ENCODE measurements around the gene PEMT. TPM values are rescaled to one million over a fixed set of nuclear protein-coding genes. Genes with fewer than 3 reads are reported as not detected.

PEMT gene
- total and polyA plus RNA-seq, 2 donors (not counting 1 experiment from before 2014, with no cell fraction given), result 10.7 to 20.3 TPM

DNA sequence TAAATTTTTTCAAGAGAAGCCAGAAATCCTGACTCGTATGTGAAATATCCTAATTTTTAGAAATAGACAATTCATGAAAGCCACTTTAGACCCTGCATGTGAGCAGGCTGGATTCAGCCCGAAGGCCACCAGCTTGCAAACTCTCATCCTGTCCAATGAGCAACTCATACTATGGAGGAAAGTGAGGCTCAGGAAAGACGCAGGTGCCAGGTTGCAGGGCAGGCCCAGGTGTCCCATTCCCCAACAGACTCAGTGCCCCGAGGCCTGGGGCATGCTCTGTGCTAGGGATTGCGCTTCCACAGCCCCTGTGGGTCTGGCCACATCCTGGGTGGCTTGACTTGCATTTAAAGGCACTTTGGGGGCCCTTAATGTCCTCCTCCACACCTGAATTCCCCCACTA is 78.6 kb downstream of the PEMT start:
- H3K9me3 ChIP-seq (ENCODE audit: control extremely low read depth in 1 of 3, control insufficient read depth in 2 of 3, insufficient read depth in 1 of 3, low read length in 2 of 3), result no peaks in the 10 kb centered on the region
- 84% methylated on average over 3 of the region's 5 CpGs for WGBS (ENCODE audit: insufficient coverage)
- H2AFZ ChIP-seq (ENCODE audit: insufficient read depth, low read depth, low read length, poor library complexity, severe bottlenecking), result no peak overlapping the region
- no peak for DNase-seq
- no peak overlapping the region for H3K27ac Mint-ChIP-seq
- no peak overlapping the region for H3K4me2 ChIP-seq (replicated peaks; ENCODE audit: low read depth, low read length, poor library complexity, severe bottlenecking)
- no peak overlapping the region for H3K9ac ChIP-seq (ENCODE audit: low read length)
- no peak overlapping the region for H3K4me3 Mint-ChIP-seq
- no peaks in the 10 kb centered on the region for H3K79me2 ChIP-seq (ENCODE audit: control insufficient read depth, insufficient read depth, low read length)
- H3K4me1 Mint-ChIP-seq, result no peaks in the 10 kb centered on the region
- intact Hi-C loops (cut with micrococcal nuclease), result no loop called here
- no peak for ATAC-seq (ENCODE audit: low read depth)
- no peaks in the 10 kb centered on the region for H3K27me3 Mint-ChIP-seq
- H4K20me1 ChIP-seq (ENCODE audit: control insufficient read depth, insufficient read depth, low read length, poor library complexity, severe bottlenecking), result no peaks in the 10 kb centered on the region
- no peak overlapping the region for H3K27ac ChIP-seq (ENCODE audit: low read length in 2 of 2)
- no peaks in the 10 kb centered on the region for H3K36me3 ChIP-seq (replicated peaks in 1 of 2; ENCODE audit: control extremely low read depth in 1 of 2, control insufficient read depth in 1 of 2, extremely low read depth in 1 of 2, insufficient read depth in 2 of 2, low read length in 1 of 2)
- POLR2A ChIA-PET, result no interaction called here
- TF ChIP-seq CTCF (IDR thresholded peaks at IDR 0.05) (no peak), EZH2 (IDR thresholded peaks at IDR 0.05; ENCODE audit: borderline replicate concordance, insufficient read depth, low read depth, low read length, poor library complexity, severe bottlenecking) (no peak)
- CTCF ChIA-PET, result no interaction called here
- H3K4me3 ChIP-seq (ENCODE audit: control extremely low read depth in 1 of 5, extremely low read depth in 1 of 5, insufficient read depth in 1 of 5, low read depth in 2 of 5, low read length in 4 of 5), result no peak overlapping the region
- H3K27me3 ChIP-seq (replicated peaks in 1 of 4; ENCODE audit: control extremely low read depth in 1 of 4, control insufficient read depth in 3 of 4, insufficient read depth in 4 of 4, low read length in 3 of 4), result no peaks in the 10 kb centered on the region
- H3K4me1 ChIP-seq (ENCODE audit: control insufficient read depth in 2 of 2, insufficient read depth in 2 of 2, low read length in 2 of 2), result no peaks in the 10 kb centered on the region
- no peaks in the 10 kb centered on the region for H3K9me3 Mint-ChIP-seq (ENCODE audit: insufficient read depth)

- H3K27ac Mint-ChIP-seq, result no peak overlapping the region
- 65% methylated on average over 26 of the region's 29 CpGs for WGBS (ENCODE audit: insufficient coverage)
- Histone ChIP-seq H3K79me2 (ENCODE audit: control insufficient read depth, insufficient read depth, low read length) (no peaks in the 10 kb centered on the region), H4K20me1 (ENCODE audit: control insufficient read depth, insufficient read depth, low read length, poor library complexity, severe bottlenecking) (no peaks in the 10 kb centered on the region), H2AFZ (ENCODE audit: insufficient read depth, low read depth, low read length, poor library complexity, severe bottlenecking) (no peak overlapping the region), H3K9ac (ENCODE audit: low read length) (no peak overlapping the region), H3K9me3 (ENCODE audit: control extremely low read depth in 1 of 3, control insufficient read depth in 2 of 3, insufficient read depth in 1 of 3, low read length in 2 of 3) (no peaks in the 10 kb centered on the region), H3K4me1 (ENCODE audit: control insufficient read depth in 2 of 2, insufficient read depth in 2 of 2, low read length in 2 of 2) (no peaks in the 10 kb centered on the region), H3K27ac (ENCODE audit: low read length in 2 of 2) (no peak overlapping the region), H3K36me3 (replicated peaks in 1 of 2; ENCODE audit: control extremely low read depth in 1 of 2, control insufficient read depth in 1 of 2, extremely low read depth in 1 of 2, insufficient read depth in 2 of 2, low read length in 1 of 2) (no peaks in the 10 kb centered on the region), H3K4me3 (ENCODE audit: control extremely low read depth in 1 of 5, extremely low read depth in 1 of 5, insufficient read depth in 1 of 5, low read depth in 2 of 5, low read length in 4 of 5) (no peak overlapping the region), H3K4me2 (replicated peaks; ENCODE audit: low read depth, low read length, poor library complexity, severe bottlenecking) (no peak overlapping the region), H3K27me3 (replicated peaks in 1 of 4; ENCODE audit: control extremely low read depth in 1 of 4, control insufficient read depth in 3 of 4, insufficient read depth in 4 of 4, low read length in 3 of 4) (no peaks in the 10 kb centered on the region)
- TF ChIP-seq CTCF (IDR thresholded peaks at IDR 0.05) (no peak), EZH2 (IDR thresholded peaks at IDR 0.05; ENCODE audit: borderline replicate concordance, insufficient read depth, low read depth, low read length, poor library complexity, severe bottlenecking) (no peak)
- ChIA-PET POLR2A (no interaction called here), CTCF (no interaction called here)
- intact Hi-C loops (cut with micrococcal nuclease), result no loop called here
- H3K27me3 Mint-ChIP-seq, result no peaks in the 10 kb centered on the region
- DNase-seq (no peak), ATAC-seq (ENCODE audit: low read depth) (no peak)
- no peak overlapping the region for H3K4me3 Mint-ChIP-seq
- no peaks in the 10 kb centered on the region for H3K9me3 Mint-ChIP-seq (ENCODE audit: insufficient read depth)
- H3K4me1 Mint-ChIP-seq, result no peaks in the 10 kb centered on the region
These were observed 79.3 kb downstream of the PEMT start for GRCh38 chr17:17511881-17512858.
